HG03060 (cell line): ENCODE measurements around the gene STK17A.
"Not testable (repeated sequence)": the region's sequence is repeated elsewhere in the genome, so short reads cannot be mapped to it uniquely, and the experiment has no call there.

Experiments
- ATAC-seq: cut with Tn5 transposase; IDR thresholded peaks from one replicate; pipeline ENCODE4 v1.9.1; 2021; ENCODE audit warnings: low read depth, moderate number of reproducible peaks; ENCODE audit not compliant: unreplicated experiment

The STK17A gene

GRCh38 chr7:43593010-43593409 is 10.1 kb downstream of the STK17A start:
- ATAC-seq: no peak

- no peak for ATAC-seq
These were observed 11.1 kb downstream of the STK17A start for GRCh38 chr7:43594020-43594419.

- ATAC-seq: not testable (repeated sequence)
These were observed 13.5 kb downstream of the STK17A start for GRCh38 chr7:43596426-43596825.

DNA sequence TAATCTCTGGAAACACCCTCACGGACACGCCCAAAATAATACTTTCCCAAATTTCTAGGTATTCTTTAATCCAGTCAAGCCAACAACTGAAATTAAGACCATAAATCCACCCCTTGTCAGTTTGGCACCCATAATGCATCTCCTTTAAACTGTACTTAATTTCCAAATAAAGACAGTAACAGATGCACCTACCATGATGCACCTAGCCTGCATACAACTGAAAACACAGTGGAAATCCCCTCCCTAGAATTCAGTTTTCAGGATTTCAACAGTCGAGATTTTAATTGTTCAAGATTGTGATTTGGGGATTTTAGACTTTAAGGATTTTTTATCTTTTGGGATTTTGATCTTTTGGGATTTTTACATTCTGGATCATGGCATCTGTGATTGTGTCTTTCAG is 17.1 kb downstream of the STK17A start:
- no peak for ATAC-seq

DNA sequence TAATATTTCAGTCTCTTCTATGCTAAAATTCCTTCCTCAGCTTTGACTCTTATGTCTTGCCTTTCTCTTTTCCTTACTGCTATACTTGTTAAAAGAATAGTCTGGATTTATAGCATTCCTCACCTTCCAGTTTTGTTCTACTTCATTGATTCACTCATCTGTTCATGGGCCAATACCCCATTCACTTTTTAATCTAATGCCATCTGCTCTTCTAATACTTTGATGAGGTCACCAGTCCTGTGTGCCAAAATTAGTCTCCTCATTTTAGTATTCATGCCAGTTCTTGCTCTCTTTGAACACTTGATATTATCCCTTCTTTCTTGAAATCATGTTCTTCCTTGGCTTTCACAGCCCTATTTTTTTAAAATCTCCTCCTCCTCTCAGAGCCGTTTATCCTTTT is 19.3 kb downstream of the STK17A start:
- ATAC-seq: no peak

- ATAC-seq: no peak
These were observed 21.3 kb downstream of the STK17A start for GRCh38 chr7:43604251-43604650.

DNA sequence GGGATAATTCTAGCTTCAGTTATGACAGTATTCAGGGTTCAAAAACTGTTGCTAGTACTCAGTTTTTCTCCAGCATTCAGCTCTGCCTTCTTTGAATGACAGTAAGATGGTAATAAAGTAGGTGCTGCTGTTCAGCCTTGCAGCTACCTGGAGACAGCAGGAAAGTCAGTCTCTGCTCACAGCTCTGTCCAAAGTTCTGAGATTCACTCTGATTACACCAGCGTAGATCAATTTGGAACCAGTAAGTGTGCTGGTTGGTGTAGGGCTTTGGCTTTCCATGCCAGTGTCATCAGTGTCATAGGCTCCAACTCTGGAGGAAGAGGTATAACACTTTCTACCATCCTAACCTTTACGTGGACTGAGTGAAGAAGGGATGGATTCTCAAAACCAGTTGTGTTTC is 26.2 kb downstream of the STK17A start:
- no peak for ATAC-seq

DNA sequence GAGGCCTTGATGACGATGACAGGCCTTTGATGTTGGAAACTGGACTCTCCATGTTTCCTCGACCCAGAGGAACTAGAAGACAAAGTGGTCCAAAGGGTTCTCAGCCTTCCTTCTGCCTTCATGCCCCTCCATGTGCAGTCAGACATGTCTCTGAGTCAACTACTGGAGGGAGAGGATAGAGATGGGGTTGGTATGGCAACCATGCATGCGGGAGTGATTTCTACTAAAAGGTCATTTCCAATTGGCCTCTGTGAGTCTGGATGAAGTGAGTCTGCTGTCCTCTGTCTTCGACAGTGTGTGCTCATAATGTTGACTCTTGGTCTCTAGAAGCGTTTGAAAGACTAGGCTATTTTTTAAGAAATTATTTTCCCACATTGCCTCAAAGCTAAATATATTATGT is 29.2 kb downstream of the STK17A start:
- ATAC-seq: no peak

- ATAC-seq: no peak
These were observed 30.0 kb downstream of the STK17A start for GRCh38 chr7:43612599-43613589.

DNA sequence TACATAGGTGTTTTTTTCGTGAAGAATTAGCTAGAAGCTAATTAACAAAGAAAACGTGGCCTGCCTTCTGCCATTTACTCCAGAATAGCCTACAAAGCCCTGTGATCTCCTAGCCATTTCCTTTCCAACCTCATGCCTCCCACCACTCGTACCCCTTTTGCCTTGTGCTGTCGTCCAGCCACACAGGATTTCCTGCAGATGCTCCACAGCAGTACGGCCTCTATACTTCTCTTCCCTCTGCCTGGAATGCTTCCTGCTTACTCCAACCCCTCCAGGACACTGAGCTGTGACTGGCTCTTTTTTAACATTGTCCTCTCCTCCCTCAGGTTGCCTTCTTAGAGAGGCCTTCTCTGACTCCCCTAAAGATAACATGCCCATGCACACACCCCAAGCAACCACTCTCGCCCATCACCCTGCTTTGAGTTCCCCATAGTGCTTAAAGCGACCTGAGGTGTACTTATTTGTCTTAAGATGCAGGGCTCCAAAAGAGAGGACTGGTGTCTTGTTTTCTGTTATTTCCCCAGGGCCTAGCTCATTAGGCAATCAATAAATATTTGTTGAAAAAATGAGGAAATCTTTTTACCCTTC is 32.7 kb downstream of the STK17A start:
- ATAC-seq: no peak

DNA sequence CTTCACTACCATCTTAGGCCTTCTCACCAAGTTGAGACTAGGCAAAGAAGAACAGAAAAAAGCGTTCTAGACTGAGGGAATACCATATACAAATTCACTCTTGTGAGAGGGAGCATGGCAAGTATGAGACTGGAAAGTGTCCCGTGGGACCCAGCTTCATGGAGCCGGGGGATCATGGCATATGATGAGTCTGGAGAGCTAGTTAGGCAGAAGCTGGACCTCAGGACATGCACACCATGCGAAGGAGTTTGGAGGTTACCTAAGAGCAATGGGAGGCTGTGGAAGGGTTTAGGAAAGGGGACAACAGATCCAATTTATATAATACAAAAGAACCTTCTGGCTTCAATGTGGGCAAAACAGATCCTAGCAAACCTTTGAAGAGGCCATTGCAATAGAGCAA is 34.1 kb downstream of the STK17A start:
- no peak for ATAC-seq

- ATAC-seq: no peak
These were observed 35.2 kb downstream of the STK17A start for GRCh38 chr7:43618073-43618472.

DNA sequence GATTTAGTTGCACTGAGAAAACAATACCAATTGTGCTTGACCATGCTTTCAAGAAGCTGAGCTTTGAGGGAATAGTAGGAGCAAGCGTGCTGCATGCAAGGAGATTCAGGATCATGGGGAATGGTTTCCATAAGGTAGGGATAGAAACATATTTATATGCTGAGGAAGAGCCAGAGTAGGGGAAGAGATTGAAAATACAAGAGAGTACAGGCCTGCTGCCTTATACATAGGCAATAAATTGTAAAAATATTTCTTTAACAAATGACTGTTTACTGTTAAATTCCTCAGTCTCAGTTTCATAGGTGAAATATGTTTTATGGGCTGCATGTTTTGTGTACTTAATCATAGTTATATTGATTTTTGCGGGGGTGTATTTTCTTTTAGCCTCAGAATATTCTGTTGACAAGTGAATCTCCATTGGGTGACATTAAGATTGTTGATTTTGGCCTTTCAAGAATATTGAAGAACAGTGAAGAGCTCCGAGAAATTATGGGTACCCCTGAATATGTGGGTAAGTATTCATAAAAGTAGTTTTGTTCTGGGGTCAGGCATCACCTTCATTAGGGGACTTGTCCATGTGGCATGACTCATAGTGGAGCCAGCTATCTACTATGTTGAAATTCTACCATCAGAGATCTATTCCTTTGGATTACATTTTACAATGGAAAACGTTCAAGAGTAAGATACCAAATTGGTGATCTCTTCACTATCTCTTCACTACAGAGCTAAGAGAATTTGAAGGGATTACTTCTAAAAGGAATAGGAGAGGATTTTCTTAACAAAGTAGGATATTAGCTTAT is 36.5 kb downstream of the STK17A start:
- ATAC-seq: no peak

DNA sequence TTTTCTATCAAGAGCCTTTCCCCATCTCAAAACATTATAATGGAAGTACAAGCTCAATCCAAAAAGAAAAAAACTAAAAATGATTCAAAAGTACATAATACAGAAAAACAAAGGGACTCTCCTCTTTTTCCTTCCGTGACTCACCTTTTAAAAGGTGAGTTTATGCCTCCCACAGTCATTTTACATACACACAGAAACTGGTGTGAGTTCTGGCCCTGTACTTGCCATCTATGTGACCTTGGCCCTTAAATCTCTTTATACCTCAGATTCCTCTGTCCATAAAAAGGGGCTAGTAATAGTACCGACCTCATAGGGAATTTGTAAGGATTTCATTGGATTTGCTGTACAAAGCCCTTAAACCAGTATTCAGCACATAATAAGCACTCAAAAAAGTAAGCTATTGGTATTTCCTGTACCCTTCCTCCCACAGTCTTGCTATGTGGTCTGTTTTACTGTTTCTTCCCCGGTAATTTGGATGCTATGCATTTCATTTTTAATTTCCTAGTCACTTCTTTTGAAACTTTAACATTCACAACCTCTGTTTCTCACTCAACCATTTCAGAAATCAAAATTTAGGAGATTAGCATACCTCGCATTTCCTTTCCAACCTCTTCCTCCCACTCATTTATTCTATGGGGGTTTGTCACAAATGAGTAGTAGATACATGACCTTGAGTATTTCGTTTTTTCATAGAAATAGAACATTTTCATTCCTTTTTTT is 39.0 kb downstream of the STK17A start:
- no peak for ATAC-seq

- ATAC-seq: no peak
These were observed 41.2 kb downstream of the STK17A start for GRCh38 chr7:43624156-43624555.

GRCh38 chr7:43625453-43625852 is 42.5 kb downstream of the STK17A start:
- no peak for ATAC-seq

DNA sequence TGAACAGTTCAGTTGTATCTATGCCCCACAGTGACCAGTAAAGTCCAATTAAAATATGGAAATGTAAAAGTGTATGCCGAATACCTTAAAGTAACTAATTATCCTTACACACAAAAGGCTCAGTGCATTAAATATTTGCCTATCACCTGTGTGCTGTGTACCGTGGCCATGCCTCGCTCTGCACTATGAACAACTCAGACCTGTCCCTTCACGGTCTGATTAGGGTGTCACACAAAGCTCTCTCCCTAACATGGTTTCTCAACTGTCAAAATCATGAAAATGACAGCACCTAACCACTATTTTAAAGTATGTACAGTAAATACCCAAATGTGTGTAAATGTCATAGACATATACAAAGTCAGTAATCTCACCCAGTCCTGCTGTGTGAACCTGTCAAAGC is 43.1 kb downstream of the STK17A start:
- ATAC-seq: no peak

DNA sequence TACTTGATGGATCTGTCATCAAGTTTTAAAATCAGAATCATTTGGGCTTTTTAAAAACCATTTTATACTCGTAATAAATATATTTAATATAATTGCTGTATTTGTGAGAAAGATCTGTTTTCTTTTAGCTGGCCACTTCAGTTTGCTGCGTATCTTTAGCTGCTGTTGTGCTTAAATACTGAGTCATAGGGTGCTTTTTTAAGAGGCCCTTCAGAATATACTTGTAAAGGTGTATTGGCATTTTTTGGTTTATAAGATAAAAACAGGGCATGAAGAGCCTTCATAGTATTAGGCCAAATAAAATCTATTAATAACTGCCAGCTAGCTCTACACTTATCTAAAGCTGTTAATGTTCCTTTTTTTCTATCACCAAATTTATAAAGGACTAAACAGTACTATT is 43.8 kb downstream of the STK17A start:
- no peak for ATAC-seq

DNA sequence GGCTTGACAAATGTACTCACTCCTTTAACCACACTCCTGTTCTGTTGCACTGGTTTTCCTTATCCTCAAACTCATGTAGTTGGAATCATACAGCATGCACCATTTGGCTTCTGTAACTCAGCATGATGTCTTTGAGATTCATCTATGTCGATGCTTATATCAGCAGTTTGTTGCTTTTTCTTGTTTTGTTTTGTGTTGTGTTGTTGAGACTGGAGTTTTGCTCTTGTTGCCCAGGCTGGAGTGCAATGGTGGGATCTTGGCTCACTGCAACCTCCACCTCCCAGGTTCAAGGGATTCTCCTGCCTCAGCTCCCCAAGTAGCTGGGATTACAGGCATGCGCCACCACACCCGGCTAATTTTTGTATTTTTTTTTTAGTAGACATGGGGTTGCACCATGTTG is 44.9 kb downstream of the STK17A start:
- ATAC-seq: not testable (repeated sequence)

DNA sequence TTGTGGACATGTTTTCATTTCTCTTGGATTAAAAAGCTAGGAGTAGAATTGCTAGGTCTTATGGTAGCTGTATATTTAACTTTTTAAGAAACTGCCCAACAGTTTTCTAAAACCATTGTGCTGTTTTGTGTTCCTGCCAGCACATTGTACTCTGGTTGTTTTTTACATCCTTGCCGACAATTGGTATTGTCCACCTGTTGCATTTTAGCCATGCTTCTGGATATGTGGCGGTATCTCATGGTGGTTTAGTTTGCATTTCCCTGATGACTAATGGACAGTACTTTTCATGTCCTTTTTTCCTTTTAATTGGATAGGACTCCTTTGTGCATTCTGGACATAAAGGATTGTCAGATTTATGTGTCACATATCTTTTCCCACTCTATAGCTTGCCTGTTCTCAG is 45.5 kb downstream of the STK17A start:
- no peak for ATAC-seq

- no peak for ATAC-seq
These were observed 46.9 kb downstream of the STK17A start for GRCh38 chr7:43629857-43630256.
